ENCODE data around the gene LRRC46. TPM values are rescaled to one million over a fixed set of nuclear protein-coding genes. Genes with fewer than 3 reads are reported as not detected.

The LRRC46 gene
- total RNA-seq, 1 experiment from 2014 or later = 0.44 TPM

DNA sequence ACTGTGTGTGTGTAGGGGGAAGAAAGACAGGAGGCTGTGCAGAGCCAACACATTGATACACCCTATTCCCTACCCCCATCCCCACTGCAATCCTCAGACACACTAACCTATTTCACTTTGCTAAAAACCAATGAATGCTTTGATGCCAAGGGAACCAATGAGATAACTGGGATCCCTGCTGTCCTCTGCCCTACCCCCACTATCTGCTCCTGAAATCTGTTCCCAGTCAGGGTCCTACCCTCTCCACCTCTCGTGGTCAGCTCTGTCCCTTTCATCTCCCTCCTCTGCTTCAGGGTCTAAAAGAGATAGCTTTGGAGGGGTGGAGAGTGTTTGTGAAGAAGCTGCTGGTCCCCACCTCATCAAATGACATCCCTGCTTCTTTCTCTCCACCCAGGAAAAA lies 38.6 kb downstream of the LRRC46 start:
- intact Hi-C loops (cut with micrococcal nuclease) = no loop called here
- POLR2A ChIA-PET (ENCODE audit: unreplicated experiment) = no interaction called here
- Histone ChIP-seq H3K9me3 (ENCODE audit: low read length) (no peaks in the 10 kb centered on the region), H3K27me3 (ENCODE audit: low read length) (no peaks in the 10 kb centered on the region), H4K20me1 (ENCODE audit: low read length) (no peaks in the 10 kb centered on the region), H2AFZ (ENCODE audit: low read length) (no peak overlapping the region), H3K36me3 (ENCODE audit: low read depth, low read length) (no peaks in the 10 kb centered on the region), H3K9me2 (replicated peaks; ENCODE audit: low read length) (no peaks in the 10 kb centered on the region), H3K4me1 (ENCODE audit: insufficient read depth, low read length) (peaks cover 6% of the 10 kb centered on the region), H3K4me2 (ENCODE audit: low read length) (no peak overlapping the region), H3K4me3 (ENCODE audit: low read length) (no peak overlapping the region), H3K79me2 (ENCODE audit: low read length) (no peaks in the 10 kb centered on the region), H3K27ac (ENCODE audit: low read length) (no peak overlapping the region), H3K9ac (ENCODE audit: low read length) (no peak overlapping the region), H3F3A (ENCODE audit: low read length, unreplicated experiment) (no peaks in the 10 kb centered on the region)
- TF ChIP-seq EZH2 (IDR thresholded peaks at IDR 0.05; ENCODE audit: low read length, unreplicated experiment) = no peak
- TF ChIP-seq, protein P1, sequence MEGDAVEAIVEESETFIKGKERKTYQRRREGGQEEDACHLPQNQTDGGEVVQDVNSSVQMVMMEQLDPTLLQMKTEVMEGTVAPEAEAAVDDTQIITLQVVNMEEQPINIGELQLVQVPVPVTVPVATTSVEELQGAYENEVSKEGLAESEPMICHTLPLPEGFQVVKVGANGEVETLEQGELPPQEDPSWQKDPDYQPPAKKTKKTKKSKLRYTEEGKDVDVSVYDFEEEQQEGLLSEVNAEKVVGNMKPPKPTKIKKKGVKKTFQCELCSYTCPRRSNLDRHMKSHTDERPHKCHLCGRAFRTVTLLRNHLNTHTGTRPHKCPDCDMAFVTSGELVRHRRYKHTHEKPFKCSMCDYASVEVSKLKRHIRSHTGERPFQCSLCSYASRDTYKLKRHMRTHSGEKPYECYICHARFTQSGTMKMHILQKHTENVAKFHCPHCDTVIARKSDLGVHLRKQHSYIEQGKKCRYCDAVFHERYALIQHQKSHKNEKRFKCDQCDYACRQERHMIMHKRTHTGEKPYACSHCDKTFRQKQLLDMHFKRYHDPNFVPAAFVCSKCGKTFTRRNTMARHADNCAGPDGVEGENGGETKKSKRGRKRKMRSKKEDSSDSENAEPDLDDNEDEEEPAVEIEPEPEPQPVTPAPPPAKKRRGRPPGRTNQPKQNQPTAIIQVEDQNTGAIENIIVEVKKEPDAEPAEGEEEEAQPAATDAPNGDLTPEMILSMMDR (conservative IDR thresholded peaks at IDR 0.05; ENCODE audit: low read depth, low read length) = no peak
- no peak for TF ChIP-seq EZH2phosphoT487 (IDR thresholded peaks at IDR 0.05; ENCODE audit: borderline replicate concordance, low read length)
- ATAC-seq = no peak
- no peak for DNase-seq
- CTCF ChIA-PET = no interaction called here
- no TSS peak for BruUV-seq (replicated peaks)

DNA sequence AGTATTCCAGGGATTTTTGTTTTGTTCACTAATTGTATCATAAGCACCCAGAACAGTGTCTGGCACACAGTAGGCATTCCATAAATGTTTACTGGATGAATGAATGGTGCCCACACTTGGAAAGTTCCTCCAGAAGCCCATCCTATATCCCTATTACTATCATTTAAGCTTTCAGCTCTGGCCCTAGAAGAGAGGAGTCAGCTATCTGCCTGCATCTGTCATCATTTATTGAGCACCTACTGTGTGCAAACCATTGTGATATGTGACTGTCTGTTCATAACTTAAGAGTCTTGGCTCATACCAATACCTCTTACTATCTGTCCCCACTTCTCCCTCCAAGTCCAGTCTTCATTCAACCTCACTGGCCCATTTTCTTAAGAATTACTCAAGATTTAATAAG lies 39.6 kb downstream of the LRRC46 start:
- Histone ChIP-seq H3K27ac (ENCODE audit: low read length) (no peak overlapping the region), H2AFZ (ENCODE audit: low read length) (no peak overlapping the region), H3F3A (ENCODE audit: low read length, unreplicated experiment) (no peaks in the 10 kb centered on the region), H3K9me2 (replicated peaks; ENCODE audit: low read length) (no peaks in the 10 kb centered on the region), H4K20me1 (ENCODE audit: low read length) (no peaks in the 10 kb centered on the region), H3K36me3 (ENCODE audit: low read depth, low read length) (no peaks in the 10 kb centered on the region), H3K79me2 (ENCODE audit: low read length) (no peaks in the 10 kb centered on the region), H3K4me3 (ENCODE audit: low read length) (no peak overlapping the region), H3K27me3 (ENCODE audit: low read length) (no peaks in the 10 kb centered on the region), H3K9me3 (ENCODE audit: low read length) (no peaks in the 10 kb centered on the region), H3K4me1 (ENCODE audit: insufficient read depth, low read length) (no peaks in the 10 kb centered on the region), H3K4me2 (ENCODE audit: low read length) (no peak overlapping the region), H3K9ac (ENCODE audit: low read length) (no peak overlapping the region)
- POLR2A ChIA-PET (ENCODE audit: unreplicated experiment) = no interaction called here
- CTCF ChIA-PET = no interaction called here
- DNase-seq (no peak), ATAC-seq (no peak)
- no TSS peak for BruUV-seq (replicated peaks)
- intact Hi-C loops (cut with micrococcal nuclease) = no loop called here
- no peak for TF ChIP-seq EZH2phosphoT487 (IDR thresholded peaks at IDR 0.05; ENCODE audit: borderline replicate concordance, low read length)
- TF ChIP-seq, protein P1 (conservative IDR thresholded peaks at IDR 0.05; ENCODE audit: low read depth, low read length) = no peak

DNA sequence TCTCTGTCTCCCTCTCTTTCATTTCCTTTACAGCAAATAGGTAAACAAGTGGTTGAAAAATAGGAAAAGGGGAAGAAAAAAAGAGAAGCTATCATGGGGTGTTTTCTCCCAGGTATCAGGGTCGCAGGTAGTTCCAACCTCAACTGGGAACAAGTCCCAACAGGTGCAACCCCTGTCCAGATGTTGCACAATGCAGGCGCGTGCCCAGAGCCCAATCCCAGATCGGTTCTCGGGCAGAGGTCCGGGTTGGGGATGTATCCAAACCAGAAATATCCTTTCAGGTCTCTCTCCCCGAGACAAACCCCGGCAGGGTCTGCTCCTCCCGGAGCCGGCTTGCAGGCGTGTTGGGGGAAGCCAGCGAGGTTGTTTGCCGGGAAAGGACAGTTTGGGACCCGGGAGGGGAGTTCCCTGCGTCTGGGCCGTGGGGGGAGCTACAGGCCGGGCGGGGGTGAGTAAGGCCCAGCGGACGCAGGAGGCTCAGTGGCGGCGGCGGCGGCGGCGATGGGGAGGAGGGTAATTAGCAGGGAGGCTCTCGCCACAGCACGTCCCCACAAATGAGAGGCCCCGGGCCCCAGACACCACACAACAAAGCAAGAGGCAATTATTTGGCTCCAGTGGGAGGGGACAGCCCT lies 40.7 kb downstream of the LRRC46 start:
- no TSS peak for BruUV-seq (replicated peaks)
- H3K79me2 ChIP-seq (ENCODE audit: low read length) = no peaks in the 10 kb centered on the region
- intact Hi-C loops (cut with micrococcal nuclease) = no loop called here
- no peaks in the 10 kb centered on the region for H3K9me3 ChIP-seq (ENCODE audit: low read length)
- POLR2A ChIA-PET (ENCODE audit: unreplicated experiment) = no interaction called here
- H3K4me1 ChIP-seq (ENCODE audit: insufficient read depth, low read length) = no peaks in the 10 kb centered on the region
- no peak for TF ChIP-seq EZH2 (IDR thresholded peaks at IDR 0.05; ENCODE audit: low read length, unreplicated experiment)
- TF ChIP-seq EZH2phosphoT487 (IDR thresholded peaks at IDR 0.05; ENCODE audit: borderline replicate concordance, low read length) = no peak
- TF ChIP-seq, protein P1 (conservative IDR thresholded peaks at IDR 0.05; ENCODE audit: low read depth, low read length) = no peak
- H3K36me3 ChIP-seq (ENCODE audit: low read depth, low read length) = no peaks in the 10 kb centered on the region
- H3K9me2 ChIP-seq (replicated peaks; ENCODE audit: low read length) = no peaks in the 10 kb centered on the region
- ATAC-seq = no peak
- no peak for DNase-seq
- no peak overlapping the region for H3K4me2 ChIP-seq (ENCODE audit: low read length)
- no peak overlapping the region for H3K4me3 ChIP-seq (ENCODE audit: low read length)
- CTCF ChIA-PET = no interaction called here
- no peaks in the 10 kb centered on the region for H3K27me3 ChIP-seq (ENCODE audit: low read length)
- no peaks in the 10 kb centered on the region for H3F3A ChIP-seq (ENCODE audit: low read length, unreplicated experiment)
- H3K9ac ChIP-seq (ENCODE audit: low read length) = no peak overlapping the region
- H4K20me1 ChIP-seq (ENCODE audit: low read length) = no peaks in the 10 kb centered on the region
- no peak overlapping the region for H2AFZ ChIP-seq (ENCODE audit: low read length)
- H3K27ac ChIP-seq (ENCODE audit: low read length) = no peak overlapping the region

Data from PC-3 (cell line).